GM21515 (cell line): ENCODE data around the gene CLCA2.

Experiments
- ATAC-seq: cut with Tn5 transposase; IDR thresholded peaks from one replicate; pipeline ENCODE4 v1.9.1; 2021; ENCODE audit not compliant: unreplicated experiment

The CLCA2 gene, protein sequence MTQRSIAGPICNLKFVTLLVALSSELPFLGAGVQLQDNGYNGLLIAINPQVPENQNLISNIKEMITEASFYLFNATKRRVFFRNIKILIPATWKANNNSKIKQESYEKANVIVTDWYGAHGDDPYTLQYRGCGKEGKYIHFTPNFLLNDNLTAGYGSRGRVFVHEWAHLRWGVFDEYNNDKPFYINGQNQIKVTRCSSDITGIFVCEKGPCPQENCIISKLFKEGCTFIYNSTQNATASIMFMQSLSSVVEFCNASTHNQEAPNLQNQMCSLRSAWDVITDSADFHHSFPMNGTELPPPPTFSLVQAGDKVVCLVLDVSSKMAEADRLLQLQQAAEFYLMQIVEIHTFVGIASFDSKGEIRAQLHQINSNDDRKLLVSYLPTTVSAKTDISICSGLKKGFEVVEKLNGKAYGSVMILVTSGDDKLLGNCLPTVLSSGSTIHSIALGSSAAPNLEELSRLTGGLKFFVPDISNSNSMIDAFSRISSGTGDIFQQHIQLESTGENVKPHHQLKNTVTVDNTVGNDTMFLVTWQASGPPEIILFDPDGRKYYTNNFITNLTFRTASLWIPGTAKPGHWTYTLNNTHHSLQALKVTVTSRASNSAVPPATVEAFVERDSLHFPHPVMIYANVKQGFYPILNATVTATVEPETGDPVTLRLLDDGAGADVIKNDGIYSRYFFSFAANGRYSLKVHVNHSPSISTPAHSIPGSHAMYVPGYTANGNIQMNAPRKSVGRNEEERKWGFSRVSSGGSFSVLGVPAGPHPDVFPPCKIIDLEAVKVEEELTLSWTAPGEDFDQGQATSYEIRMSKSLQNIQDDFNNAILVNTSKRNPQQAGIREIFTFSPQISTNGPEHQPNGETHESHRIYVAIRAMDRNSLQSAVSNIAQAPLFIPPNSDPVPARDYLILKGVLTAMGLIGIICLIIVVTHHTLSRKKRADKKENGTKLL

DNA sequence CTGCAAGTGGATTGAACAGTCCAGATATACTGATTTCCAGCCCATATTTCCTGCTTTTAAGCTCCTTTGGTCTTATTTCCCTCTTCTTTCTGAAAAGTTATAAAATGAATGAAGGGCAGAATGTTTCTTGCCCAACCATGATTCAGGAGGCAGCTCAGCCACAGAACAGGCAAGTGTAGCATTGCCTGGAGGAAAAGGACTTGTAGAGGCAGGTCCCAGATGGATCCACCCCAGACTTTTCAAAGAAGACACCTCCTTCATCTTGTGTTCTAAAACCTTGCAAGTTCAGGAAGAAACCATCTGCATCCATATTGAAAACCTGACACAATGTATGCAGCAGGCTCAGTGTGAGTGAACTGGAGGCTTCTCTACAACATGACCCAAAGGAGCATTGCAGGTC, at the start of gene CLCA2:
CLCA2 (plus strand) TSS at position 299 of the 400 bp plus-strand sequence; CDS start at position 376, 77 bp downstream.
- no peak for ATAC-seq

DNA sequence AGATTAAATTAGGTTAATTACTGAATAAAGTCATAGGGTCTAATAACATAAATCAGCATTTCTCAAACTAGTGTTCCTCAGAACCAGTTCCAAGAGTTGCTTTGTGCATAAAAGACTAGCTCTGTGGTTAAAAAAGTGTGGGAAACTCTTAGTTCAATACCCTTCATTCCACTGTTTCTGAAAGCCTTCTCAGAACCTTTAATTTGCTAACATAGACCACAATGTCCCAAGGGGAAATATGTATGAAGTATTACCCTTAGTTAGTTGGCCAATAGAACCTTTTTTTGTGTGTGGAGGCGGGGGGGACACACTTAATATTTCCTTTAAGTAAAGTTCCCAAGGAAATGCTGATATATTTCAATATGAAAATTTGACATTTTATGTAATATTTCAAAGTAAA, 48.3 kb upstream of the CLCA2 start:
- no peak for ATAC-seq

GRCh38 chr1:86377341-86377740, 46.6 kb upstream of the CLCA2 start:
- ATAC-seq, result no peak

GRCh38 chr1:86378813-86379212, 45.2 kb upstream of the CLCA2 start:
- ATAC-seq, result no peak

- ATAC-seq, result peak; percentile 74
These were observed 43.6 kb upstream of the CLCA2 start for GRCh38 chr1:86380257-86380861.

- no peak for ATAC-seq
These were observed 42.7 kb upstream of the CLCA2 start for GRCh38 chr1:86381223-86381622.

DNA sequence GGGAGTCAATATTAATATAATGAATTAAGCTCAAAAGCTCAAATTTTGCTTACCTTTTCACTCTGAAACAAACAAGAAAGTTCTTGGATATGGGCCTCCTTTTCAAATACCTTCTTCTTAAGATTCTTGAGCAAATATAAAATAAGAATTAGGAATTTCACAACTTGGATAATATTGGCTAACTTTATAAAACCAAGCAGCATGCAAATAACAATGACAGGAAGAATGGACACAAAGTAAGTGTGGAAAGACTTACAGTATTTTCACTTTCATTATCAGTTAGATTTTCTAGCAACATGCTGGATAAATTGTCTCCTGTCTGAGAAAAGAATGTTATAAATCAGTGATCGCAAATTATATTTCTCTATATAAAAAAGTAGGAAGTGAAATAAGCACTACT, 41.1 kb upstream of the CLCA2 start:
- peak; percentile 67 for ATAC-seq

GRCh38 chr1:86387916-86388627, 35.9 kb upstream of the CLCA2 start:
- no peak for ATAC-seq

DNA sequence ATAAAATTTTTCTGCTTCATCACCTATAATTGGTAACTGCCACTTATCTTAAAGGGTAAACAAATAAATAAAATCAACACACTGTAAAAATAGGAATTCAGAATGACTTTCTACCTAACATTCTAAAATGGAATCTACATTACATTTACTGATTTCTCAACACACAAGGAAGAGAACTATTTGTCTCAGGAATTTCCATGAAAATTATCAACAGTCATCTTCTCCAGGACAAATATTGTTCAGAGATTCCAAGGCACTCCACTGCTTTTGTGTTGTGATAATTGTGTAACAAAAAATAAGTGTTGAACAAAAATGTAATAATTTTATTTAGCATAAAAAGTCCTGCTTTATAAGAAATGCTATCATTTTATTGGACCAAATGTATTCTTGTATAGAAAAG, 35.2 kb upstream of the CLCA2 start:
- no peak for ATAC-seq

DNA sequence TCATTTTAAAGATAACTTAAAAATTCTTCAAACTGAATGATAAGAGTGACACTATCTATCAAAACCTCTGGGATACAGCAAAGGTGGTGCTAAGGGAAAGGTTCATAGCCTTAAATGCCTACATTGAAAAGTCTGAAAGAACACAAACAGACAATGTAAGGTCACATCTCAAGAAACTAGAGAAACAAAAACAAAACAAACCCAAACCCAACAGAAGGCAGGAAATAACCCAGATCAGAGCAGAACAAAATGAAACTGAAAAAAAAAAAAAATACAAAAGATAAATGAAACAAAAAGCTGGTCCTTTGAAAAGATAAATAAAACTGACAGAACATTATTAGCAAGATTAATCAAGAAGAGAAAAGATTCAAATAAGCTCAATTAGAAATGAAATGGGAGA, 34.7 kb upstream of the CLCA2 start:
- ATAC-seq, result peak; percentile 85

GRCh38 chr1:86394416-86394815, 29.6 kb upstream of the CLCA2 start:
- ATAC-seq, result no peak

DNA sequence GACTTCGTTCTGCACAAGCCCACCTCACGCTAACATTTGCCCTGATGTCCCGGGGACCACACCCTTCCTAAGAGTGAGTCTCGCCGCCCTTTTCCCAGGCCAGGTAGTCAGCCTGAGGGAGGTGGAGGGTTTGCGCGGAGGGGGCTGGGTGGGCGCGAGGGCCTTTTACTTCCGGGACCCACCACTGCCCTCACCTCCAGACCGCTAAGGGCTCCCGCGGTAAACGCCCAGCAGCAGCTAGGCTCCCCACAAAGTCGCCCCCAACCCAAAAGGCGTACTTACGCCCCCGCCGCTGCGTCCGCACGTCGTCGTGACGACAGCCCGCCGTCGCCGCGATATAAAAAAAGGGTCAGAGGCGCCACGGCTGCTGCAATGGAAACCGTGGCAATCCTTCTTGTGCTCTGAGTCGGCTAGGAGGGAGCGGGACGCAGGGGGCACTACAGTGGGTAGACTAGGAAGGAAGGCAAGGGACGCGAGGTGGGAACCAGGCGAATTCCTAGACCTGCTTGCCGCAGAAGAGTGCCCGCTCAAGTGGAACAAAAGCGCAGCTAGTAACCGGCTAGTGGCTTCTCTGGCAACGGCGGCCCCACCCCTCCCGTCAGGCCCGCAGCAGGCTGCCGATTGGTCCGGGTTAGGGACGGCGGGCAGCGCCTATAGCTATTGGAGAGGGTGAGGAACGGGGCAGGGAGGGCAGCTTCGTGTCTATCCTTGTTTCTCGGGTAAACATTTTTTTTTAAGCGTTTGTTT, 28.0 kb upstream of the CLCA2 start, which contains the start of gene ODF2L:
ODF2L (minus strand) TSS at position 573 of the 747 bp plus-strand sequence. CDS start 9,296 bp downstream, outside the sequence.
- peak; percentile 100 for ATAC-seq

DNA sequence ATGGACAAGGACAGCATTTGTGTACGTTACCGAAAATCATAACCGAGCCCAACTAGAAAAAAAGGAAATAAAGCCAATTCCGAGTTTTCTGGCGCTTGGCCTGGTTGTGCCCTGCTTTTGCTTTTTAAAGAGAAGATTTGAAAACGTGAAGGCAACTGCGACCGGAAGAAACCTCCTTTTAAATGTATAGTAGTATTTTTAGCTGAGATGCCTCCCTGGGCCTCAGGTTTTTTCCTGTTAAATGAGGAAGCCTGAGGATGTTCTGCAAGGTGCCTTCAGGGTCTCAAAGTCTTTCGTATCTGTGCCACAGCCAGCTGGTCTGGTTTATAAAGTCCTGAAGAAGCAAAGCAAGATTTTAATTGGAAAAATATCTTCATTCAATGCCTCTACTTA, 27.5 kb upstream of the CLCA2 start:
- peak; percentile 24 for ATAC-seq

DNA sequence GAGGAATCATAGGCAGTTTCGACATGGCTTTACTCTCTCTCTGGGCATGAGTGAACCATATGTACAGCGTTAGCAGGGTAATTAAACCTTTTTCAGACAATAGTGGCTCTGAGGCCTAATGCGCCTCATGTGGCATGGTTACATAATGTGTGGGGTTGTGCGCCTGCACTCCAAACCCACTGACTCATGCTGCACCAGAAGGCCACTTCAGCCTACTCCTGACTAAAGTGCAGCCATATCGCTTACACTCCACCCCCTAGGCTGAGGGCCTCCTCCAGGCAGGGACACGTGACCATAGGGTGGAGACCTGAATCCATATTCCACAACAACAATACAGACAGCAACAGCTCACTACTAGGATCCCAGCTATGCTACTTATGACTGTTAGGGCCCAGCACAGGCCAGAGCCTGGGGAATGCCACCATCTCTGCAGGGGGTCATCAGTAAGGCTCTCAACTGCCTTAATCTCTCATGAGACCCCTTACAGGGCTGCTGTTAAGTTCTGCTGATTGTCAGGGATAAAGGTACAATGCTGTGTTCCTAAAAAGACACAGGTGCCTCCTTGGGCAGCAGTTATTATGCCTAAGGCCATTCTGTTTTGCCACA, 14.5 kb upstream of the CLCA2 start:
- ATAC-seq, result no peak

DNA sequence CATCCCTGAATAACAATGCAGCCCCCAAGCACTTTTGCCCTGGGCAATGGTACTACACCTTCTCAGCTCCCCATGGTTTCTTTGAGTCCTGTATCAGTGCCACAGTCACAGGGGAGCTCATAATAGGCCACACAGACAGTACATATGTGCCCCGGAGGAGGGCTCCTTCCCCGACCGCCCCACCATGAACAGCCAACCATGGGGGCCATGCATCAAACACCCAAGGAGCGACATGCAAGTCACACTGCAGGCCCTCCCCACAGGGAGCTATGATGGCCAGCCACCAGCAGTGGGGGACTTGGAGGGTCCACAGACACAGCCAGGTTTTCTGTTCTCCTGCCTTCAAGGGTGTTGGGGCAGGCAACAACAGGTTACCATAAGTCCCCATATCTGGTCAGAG, 13.1 kb upstream of the CLCA2 start:
- no peak for ATAC-seq

DNA sequence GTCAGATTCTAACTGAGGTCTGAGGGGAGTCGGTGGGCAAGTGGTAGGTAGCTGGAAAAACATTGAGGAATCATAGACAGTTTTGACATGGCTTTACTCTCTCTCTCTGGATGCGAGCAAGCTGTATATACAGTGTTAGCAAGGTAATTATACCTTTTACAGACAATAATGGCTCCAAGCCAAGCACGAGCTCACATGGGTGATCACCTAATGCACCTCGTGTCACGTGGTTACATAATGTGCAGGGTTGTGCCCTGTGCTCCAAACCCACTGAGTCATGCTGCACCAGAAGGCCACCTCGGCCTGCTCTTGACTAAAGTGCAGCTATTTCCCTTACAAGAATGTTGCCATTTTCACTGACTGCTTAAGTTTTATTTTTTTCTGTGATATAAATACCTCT, 7.6 kb upstream of the CLCA2 start:
- ATAC-seq, result no peak

DNA sequence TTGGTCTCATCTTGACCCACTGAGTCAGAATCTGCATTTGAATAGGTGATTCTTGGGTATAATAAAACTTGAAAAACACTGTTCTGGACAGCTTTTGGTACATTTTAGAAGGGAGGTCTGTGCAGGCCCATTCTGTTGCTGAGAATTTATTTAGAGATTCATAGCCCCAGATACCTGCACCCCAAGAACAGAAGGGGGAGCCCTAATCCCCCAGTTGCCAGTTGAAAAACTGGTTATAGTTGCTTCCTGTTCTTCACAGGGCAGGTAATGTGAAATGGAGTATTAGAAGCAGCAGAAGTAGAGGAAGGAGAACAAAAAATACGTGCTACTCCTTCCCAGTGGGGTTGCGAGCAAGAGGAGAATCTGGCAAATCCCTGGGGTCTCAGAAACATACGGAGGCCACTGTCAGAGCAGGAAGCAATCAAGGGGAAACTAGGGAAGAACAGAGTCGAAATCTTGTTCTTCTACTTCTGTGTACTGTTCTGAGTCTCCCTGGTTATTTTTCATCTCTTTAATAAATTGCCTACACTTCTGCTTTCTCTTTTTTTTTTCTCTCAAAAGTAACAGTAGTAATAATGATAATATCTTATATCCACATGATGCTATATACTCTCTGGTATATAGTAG, 4.6 kb upstream of the CLCA2 start:
- peak; percentile 91 for ATAC-seq

GRCh38 chr1:86421601-86422280, 2.2 kb upstream of the CLCA2 start:
- ATAC-seq, result no peak

DNA sequence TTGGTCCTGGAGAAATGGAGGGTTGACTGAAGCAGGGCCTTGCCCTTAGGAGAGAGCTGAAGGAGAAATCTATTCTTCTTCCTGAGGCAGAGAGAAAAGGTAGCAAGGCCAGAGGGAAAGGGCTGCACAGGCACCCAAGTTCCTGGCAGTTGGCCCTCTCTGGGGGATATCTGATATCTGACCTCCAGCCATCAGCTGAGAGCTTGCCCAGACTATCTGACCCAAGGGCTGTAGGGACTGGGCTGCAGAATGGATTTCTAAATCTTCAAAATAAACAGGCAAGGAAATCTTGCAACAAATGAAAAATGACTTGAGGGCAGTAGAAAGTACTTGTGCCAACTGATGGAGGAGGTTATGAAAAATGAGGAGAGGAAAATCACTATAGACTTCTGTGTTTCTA, 498 bp upstream of the CLCA2 start:
- no peak for ATAC-seq
